Chondrocyte (in vitro differentiated cells): Measurements from ENCODE around the gene ANKRD1. TPM values are rescaled to one million over a fixed set of nuclear protein-coding genes. Genes with fewer than 3 reads are reported as not detected.

ENCODE experiments used
- DNase-seq: peaks from one replicate; pipeline ENCODE4 v3.0.0; 2021; ENCODE audit warnings: mixed read lengths, low spot score
- H3K27ac Mint-ChIP-seq: one replicate; pipeline ENCODE4 v1.8.0; 2021; ENCODE audit warnings: mild to moderate bottlenecking, moderate library complexity, mixed read lengths; ENCODE audit not compliant: unreplicated experiment
- H3K27me3 Mint-ChIP-seq: 2 replicates; pipeline ENCODE4 v1.8.0; 2021; ENCODE audit warnings: low read depth, mixed read lengths
- H3K36me3 Mint-ChIP-seq: 2 replicates; pipeline ENCODE4 v1.8.0; 2021; ENCODE audit warnings: low read depth, mixed read lengths
- H3K4me1 Mint-ChIP-seq: 2 replicates; pipeline ENCODE4 v1.8.0; 2021; ENCODE audit warnings: low read depth, mild to moderate bottlenecking, mixed read lengths
- H3K4me3 Mint-ChIP-seq: one replicate; pipeline ENCODE4 v1.8.0; 2021; ENCODE audit warnings: mild to moderate bottlenecking, moderate library complexity, mixed read lengths; ENCODE audit not compliant: unreplicated experiment
- H3K9me3 Mint-ChIP-seq: 2 replicates; pipeline ENCODE4 v1.8.0; 2021; ENCODE audit warnings: low read depth, mixed read lengths
- CTCF ChIP-seq: fragments of 200-600 bp; sonication (generic); IDR thresholded peaks from 2 replicates; pipeline ENCODE4 v1.5.0; 2021; ENCODE audit warnings: antibody characterized with exemption, mild to moderate bottlenecking, moderate library complexity
- total RNA-seq: library from RNA; stranded (reverse); gene quantifications from 3 replicates; pipeline ENCODE4 v1.2.1, GENCODE V29; 2021

ANKRD1 gene
- total RNA-seq, 1 donor from 2014 or later: 261 TPM

GRCh38 chr10:90925079-90926029 is 4.5 kb upstream of the ANKRD1 start:
- H3K27me3 Mint-ChIP-seq: no peaks in the 10 kb centered on the region

GRCh38 chr10:90924552-90924951 is 3.7 kb upstream of the ANKRD1 start:
- H3K27ac Mint-ChIP-seq: peak overlapping the region; percentile 6
- no peaks in the 10 kb centered on the region for H3K27me3 Mint-ChIP-seq
- H3K4me3 Mint-ChIP-seq: no peak overlapping the region
- peaks cover 70% of the 10 kb centered on the region for H3K4me1 Mint-ChIP-seq
- peaks cover 5% of the 10 kb centered on the region for H3K36me3 Mint-ChIP-seq
- DNase-seq: no peak
- peaks cover 2% of the 10 kb centered on the region for H3K9me3 Mint-ChIP-seq
- no peak for TF ChIP-seq CTCF

More at GRCh38 chr10:90925079-90926029, 4.5 kb upstream of the ANKRD1 start:
- Mint-ChIP-seq H3K36me3 (no peaks in the 10 kb centered on the region), H3K4me1 (peaks cover 70% of the 10 kb centered on the region), H3K4me3 (no peak overlapping the region), H3K27ac (no peak overlapping the region), H3K9me3 (peaks cover 2% of the 10 kb centered on the region)
- DNase-seq: no peak
- no peak for TF ChIP-seq CTCF

- no peak for TF ChIP-seq CTCF
- Mint-ChIP-seq H3K9me3 (peaks cover 2% of the 10 kb centered on the region), H3K36me3 (peaks cover 14% of the 10 kb centered on the region), H3K4me1 (peaks cover 69% of the 10 kb centered on the region), H3K27ac (no peak overlapping the region), H3K4me3 (no peak overlapping the region), H3K27me3 (no peaks in the 10 kb centered on the region)
- no peak for DNase-seq
These were observed 2.3 kb upstream of the ANKRD1 start for GRCh38 chr10:90923111-90923731.

- Mint-ChIP-seq H3K4me3 (no peak overlapping the region), H3K27ac (peak overlapping the region; percentile 95), H3K4me1 (peaks cover 70% of the 10 kb centered on the region), H3K27me3 (no peaks in the 10 kb centered on the region), H3K36me3 (peaks cover 23% of the 10 kb centered on the region), H3K9me3 (peaks cover 2% of the 10 kb centered on the region)
- no peak for DNase-seq
- TF ChIP-seq CTCF: no peak
These were observed 1.0 kb upstream of the ANKRD1 start for GRCh38 chr10:90921906-90922305.
